MM.1S (cell line): ENCODE measurements around the gene ZMIZ2.

Experiments
- EZH2 ChIP-seq: fragments of 300-600 bp; sonication (generic); optimal IDR thresholded peaks from 2 replicates; pipeline ENCODE3; 2017; ENCODE audit warnings: low read depth, mild to moderate bottlenecking, antibody characterized with exemption, low read length, mixed read lengths
- EZH2phosphoT487 ChIP-seq: fragments of 300-600 bp; sonication (generic); IDR thresholded peaks from 2 replicates; pipeline ENCODE4 v1.6.1; 2018; ENCODE audit warnings: antibody characterized with exemption, low read length
- TF ChIP-seq, protein P1 (sequence below): fragments of 300-600 bp; sonication (generic); IDR thresholded peaks from 2 replicates; pipeline ENCODE4 v1.5.1; 2016; ENCODE audit warnings: antibody characterized with exemption, low read length, mixed read lengths

DNA sequence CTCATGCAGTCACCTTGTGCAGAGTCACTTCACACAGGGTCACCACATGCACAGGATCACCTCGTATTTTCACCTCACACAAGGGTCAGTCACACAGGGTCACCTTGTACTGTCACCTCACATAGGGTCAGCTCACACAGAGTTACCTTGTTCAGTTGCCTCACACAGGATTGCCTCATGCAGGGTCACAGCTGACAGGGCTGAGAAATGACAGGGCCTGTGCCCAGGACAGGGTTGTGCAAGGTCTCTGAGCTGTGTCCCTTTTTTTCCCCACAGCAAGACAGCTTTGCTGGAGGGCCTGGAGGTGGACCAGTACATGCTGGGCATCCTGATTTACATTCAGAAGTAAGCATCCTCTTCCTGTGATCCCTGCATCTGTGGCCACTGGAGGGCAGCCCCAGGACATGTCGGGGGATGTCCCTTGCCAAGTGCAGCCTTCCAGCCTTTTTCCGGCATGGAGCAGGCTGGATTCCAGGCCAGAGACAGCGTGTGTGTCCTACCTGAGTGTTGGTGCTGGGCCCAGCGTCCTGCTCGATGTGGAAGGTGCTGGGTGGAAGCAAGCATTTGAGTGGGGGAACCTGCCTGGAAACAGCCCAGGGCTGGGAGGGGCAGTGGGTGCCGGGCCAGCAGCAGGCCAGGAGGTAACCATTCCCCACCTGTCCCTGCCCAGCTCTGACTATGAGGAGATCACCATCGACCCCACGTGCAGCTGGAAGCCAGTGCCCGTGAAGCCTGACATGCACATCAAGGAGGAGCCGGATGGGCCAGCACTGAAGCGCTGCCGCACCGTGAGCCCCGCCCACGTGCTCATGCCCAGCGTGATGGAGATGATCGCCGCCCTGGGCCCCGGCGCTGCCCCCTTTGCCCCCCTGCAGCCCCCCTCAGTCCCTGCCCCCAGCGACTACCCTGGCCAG, 16.3 kb downstream of the ZMIZ2 start:
- TF ChIP-seq, protein P1, sequence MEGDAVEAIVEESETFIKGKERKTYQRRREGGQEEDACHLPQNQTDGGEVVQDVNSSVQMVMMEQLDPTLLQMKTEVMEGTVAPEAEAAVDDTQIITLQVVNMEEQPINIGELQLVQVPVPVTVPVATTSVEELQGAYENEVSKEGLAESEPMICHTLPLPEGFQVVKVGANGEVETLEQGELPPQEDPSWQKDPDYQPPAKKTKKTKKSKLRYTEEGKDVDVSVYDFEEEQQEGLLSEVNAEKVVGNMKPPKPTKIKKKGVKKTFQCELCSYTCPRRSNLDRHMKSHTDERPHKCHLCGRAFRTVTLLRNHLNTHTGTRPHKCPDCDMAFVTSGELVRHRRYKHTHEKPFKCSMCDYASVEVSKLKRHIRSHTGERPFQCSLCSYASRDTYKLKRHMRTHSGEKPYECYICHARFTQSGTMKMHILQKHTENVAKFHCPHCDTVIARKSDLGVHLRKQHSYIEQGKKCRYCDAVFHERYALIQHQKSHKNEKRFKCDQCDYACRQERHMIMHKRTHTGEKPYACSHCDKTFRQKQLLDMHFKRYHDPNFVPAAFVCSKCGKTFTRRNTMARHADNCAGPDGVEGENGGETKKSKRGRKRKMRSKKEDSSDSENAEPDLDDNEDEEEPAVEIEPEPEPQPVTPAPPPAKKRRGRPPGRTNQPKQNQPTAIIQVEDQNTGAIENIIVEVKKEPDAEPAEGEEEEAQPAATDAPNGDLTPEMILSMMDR, result no peak
- TF ChIP-seq EZH2 (no peak), EZH2phosphoT487 (no peak)
